HepG2 (cell line): Measurements from ENCODE around the gene HS2ST1.

ENCODE experiments used
- CBX5 ChIP-seq: sonication (generic); formaldehyde crosslinking; IDR thresholded peaks from 2 replicates; pipeline ENCODE4 v1.4.0; 2020; ENCODE audit warnings: missing genetic modification reagents, borderline replicate concordance
- CHD2 ChIP-seq: IDR thresholded peaks from 2 replicates; pipeline ENCODE4 v1.6.1; 2011; ENCODE audit warnings: low read depth, low read length, improper control_type of control experiment
- CTCF ChIP-seq: sonication (generic); formaldehyde crosslinking; IDR thresholded peaks from 2 replicates; pipeline ENCODE4 v1.5.0; 2020; ENCODE audit warnings: mild to moderate bottlenecking, missing genetic modification reagents, moderate library complexity
- ETV6 ChIP-seq: sonication (generic); formaldehyde crosslinking; conservative IDR thresholded peaks from 2 replicates; pipeline ENCODE4 v1.4.0; 2020; ENCODE audit warnings: missing genetic modification reagents
- FOXP4 ChIP-seq: sonication (generic); formaldehyde crosslinking; IDR thresholded peaks from 2 replicates; pipeline ENCODE4 v1.4.0; 2020; ENCODE audit warnings: missing genetic modification reagents
- GFI1 ChIP-seq: sonication (generic); formaldehyde crosslinking; IDR thresholded peaks from 2 replicates; pipeline ENCODE4 v1.5.0; 2020; ENCODE audit warnings: missing genetic modification reagents, mild to moderate bottlenecking, borderline replicate concordance
- NR2C2 ChIP-seq: sonication (generic); formaldehyde crosslinking; IDR thresholded peaks from 2 replicates; pipeline ENCODE4 v1.4.0; 2020; ENCODE audit warnings: missing genetic modification reagents, mild to moderate bottlenecking, moderate library complexity, borderline replicate concordance
- POLR2AphosphoS5 ChIP-seq: IDR thresholded peaks from 2 replicates; pipeline ENCODE4 v1.6.1; 2012; ENCODE audit warnings: low read depth, low read length
- ZNF691 ChIP-seq: sonication (generic); formaldehyde crosslinking; IDR thresholded peaks from 2 replicates; pipeline ENCODE4 v1.4.0; 2020; ENCODE audit warnings: missing genetic modification reagents, low read depth, mild to moderate bottlenecking, borderline replicate concordance
- ZSCAN29 ChIP-seq: sonication (generic); formaldehyde crosslinking; conservative IDR thresholded peaks from 2 replicates; pipeline ENCODE4 v1.4.0; 2020; ENCODE audit warnings: mild to moderate bottlenecking, missing genetic modification reagents

GRCh38 chr1:86972262-86972661 lies 57.8 kb downstream of the HS2ST1 start:
- TF ChIP-seq ZSCAN29 (no peak), GFI1 (CRISPR knock-in tag) (no peak), CTCF (CRISPR knock-in tag) (no peak), ETV6 (CRISPR knock-in tag) (no peak), NR2C2 (CRISPR knock-in tag) (no peak), CBX5 (CRISPR knock-in tag) (no peak), POLR2AphosphoS5 (no peak), CHD2 (no peak), FOXP4 (CRISPR knock-in tag) (no peak), ZNF691 (CRISPR knock-in tag) (no peak)
